Calu3 (cell line): ENCODE measurements around the gene SCN1B. TPM values are rescaled to one million over a fixed set of nuclear protein-coding genes. Genes with fewer than 3 reads are reported as not detected.

ENCODE experiments used
- BruUV-seq: library from RNA; stranded (reverse); fragments of 400-500 nt; replicated peaks from 2 replicates; lab custom pipeline; 2021; lab: Mats Ljungman, UMichigan
- CTCF ChIA-PET: fragments of 300-600 bp; sonication (Branson Sonifier 250); formaldehyde crosslinking; loops from one replicate; lab custom pipeline; 2022; ENCODE audit warnings: antibody characterized with exemption; lab: Charles Lee
- DNase-seq: peaks from one replicate; pipeline ENCODE4 v3.0.0; 2022
- H3K27ac Mint-ChIP-seq: one replicate; pipeline ENCODE4 v1.8.0; 2022; ENCODE audit warnings: mixed read lengths; ENCODE audit not compliant: unreplicated experiment
- H3K27me3 Mint-ChIP-seq: one replicate; pipeline ENCODE4 v1.8.0; 2022; ENCODE audit warnings: mixed read lengths; ENCODE audit not compliant: unreplicated experiment
- H3K36me3 Mint-ChIP-seq: one replicate; pipeline ENCODE4 v1.8.0; 2022; ENCODE audit warnings: mild to moderate bottlenecking, moderate library complexity, mixed read lengths; ENCODE audit not compliant: insufficient read depth, unreplicated experiment
- H3K4me1 Mint-ChIP-seq: one replicate; pipeline ENCODE4 v1.8.0; 2022; ENCODE audit warnings: mild to moderate bottlenecking, low read depth, mixed read lengths; ENCODE audit not compliant: unreplicated experiment
- H3K4me3 Mint-ChIP-seq: one replicate; pipeline ENCODE4 v1.8.0; 2022; ENCODE audit warnings: mild to moderate bottlenecking, low read depth, moderate library complexity, mixed read lengths; ENCODE audit not compliant: unreplicated experiment
- H3K9me3 Mint-ChIP-seq: one replicate; pipeline ENCODE4 v1.8.0; 2022; ENCODE audit warnings: low read depth, mixed read lengths; ENCODE audit not compliant: unreplicated experiment
- intact Hi-C: fragments of 100-400 bp; cut with micrococcal nuclease; formaldehyde crosslinking; loops from one replicate; pipeline ENCODE4 v1.10.0; 2022; ENCODE audit not compliant: unreplicated experiment
- total RNA-seq: library from RNA; stranded (reverse); gene quantifications from 2 replicates; pipeline ENCODE4 v1.2.3, GENCODE V29; 2022
- TF ChIP-seq, protein P1 (sequence below): fragments of 200-600 bp; IDR thresholded peaks from one replicate; pipeline ENCODE4 v1.8.0; 2022; ENCODE audit warnings: antibody characterized with exemption; ENCODE audit not compliant: unreplicated experiment

SCN1B gene
- total RNA-seq, 1 experiment from 2014 or later = 1.4 TPM

- CTCF ChIA-PET = no interaction called here
- intact Hi-C loops = no loop called here
- no peak overlapping the region for H3K27ac Mint-ChIP-seq
- peaks cover 9% of the 10 kb centered on the region for H3K4me1 Mint-ChIP-seq
- no peaks in the 10 kb centered on the region for H3K9me3 Mint-ChIP-seq
- H3K4me3 Mint-ChIP-seq = no peak overlapping the region
- TF ChIP-seq, protein P1, sequence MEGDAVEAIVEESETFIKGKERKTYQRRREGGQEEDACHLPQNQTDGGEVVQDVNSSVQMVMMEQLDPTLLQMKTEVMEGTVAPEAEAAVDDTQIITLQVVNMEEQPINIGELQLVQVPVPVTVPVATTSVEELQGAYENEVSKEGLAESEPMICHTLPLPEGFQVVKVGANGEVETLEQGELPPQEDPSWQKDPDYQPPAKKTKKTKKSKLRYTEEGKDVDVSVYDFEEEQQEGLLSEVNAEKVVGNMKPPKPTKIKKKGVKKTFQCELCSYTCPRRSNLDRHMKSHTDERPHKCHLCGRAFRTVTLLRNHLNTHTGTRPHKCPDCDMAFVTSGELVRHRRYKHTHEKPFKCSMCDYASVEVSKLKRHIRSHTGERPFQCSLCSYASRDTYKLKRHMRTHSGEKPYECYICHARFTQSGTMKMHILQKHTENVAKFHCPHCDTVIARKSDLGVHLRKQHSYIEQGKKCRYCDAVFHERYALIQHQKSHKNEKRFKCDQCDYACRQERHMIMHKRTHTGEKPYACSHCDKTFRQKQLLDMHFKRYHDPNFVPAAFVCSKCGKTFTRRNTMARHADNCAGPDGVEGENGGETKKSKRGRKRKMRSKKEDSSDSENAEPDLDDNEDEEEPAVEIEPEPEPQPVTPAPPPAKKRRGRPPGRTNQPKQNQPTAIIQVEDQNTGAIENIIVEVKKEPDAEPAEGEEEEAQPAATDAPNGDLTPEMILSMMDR = no peak
- no peaks in the 10 kb centered on the region for H3K36me3 Mint-ChIP-seq
- BruUV-seq = no TSS peak
- H3K27me3 Mint-ChIP-seq = no peaks in the 10 kb centered on the region
- no peak for DNase-seq
These were observed 21.5 kb downstream of the SCN1B start for GRCh38 chr19:35051796-35052195.

- TF ChIP-seq, protein P1 = no peak
- no TSS peak for BruUV-seq
- Mint-ChIP-seq H3K36me3 (no peaks in the 10 kb centered on the region), H3K27me3 (no peaks in the 10 kb centered on the region), H3K27ac (no peak overlapping the region), H3K4me3 (no peak overlapping the region), H3K4me1 (peaks cover 9% of the 10 kb centered on the region), H3K9me3 (no peaks in the 10 kb centered on the region)
- no peak for DNase-seq
- CTCF ChIA-PET = no interaction called here
- intact Hi-C loops = no loop called here
These were observed 22.4 kb downstream of the SCN1B start for GRCh38 chr19:35052599-35053190.

GRCh38 chr19:35053667-35054293, 23.5 kb downstream of the SCN1B start:
- intact Hi-C loops = no loop called here
- Mint-ChIP-seq H3K4me1 (peaks cover 9% of the 10 kb centered on the region), H3K4me3 (no peak overlapping the region), H3K27me3 (no peaks in the 10 kb centered on the region), H3K36me3 (no peaks in the 10 kb centered on the region), H3K27ac (no peak overlapping the region), H3K9me3 (no peaks in the 10 kb centered on the region)
- TF ChIP-seq, protein P1 = no peak
- CTCF ChIA-PET = no interaction called here
- BruUV-seq = no TSS peak
- no peak for DNase-seq

DNA sequence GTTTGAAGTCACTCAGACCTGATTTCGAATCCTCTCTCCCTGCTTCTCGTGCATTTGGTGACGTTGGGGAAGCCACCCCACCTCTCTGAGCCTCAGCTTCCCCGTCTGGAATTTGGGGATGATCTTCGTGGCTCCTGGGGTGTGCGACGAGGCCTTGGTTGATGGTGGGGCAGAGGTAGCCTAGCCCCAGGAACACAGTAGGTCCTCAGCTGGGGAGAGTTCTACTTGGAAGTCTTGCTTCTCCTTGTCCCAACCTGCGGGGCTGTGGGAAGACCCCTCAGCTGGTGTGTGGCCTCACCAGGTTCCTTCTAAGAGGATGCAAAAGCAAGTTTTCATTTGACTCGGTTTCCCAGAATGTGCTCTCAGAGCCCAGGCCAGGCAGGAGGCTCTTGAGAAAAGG, 24.4 kb downstream of the SCN1B start:
- intact Hi-C loops = loop anchor here (1.0 kb wide), 1 partner anchor 36 kb away; no protein-coding TSS in a partner anchor
- Mint-ChIP-seq H3K36me3 (no peaks in the 10 kb centered on the region), H3K4me3 (no peak overlapping the region), H3K27ac (no peak overlapping the region), H3K9me3 (no peaks in the 10 kb centered on the region), H3K27me3 (no peaks in the 10 kb centered on the region), H3K4me1 (peaks cover 9% of the 10 kb centered on the region)
- CTCF ChIA-PET = interaction anchor here (0.7 kb wide), 1 partner anchor 166 kb away, joined by 3 read pairs; no protein-coding TSS in a partner anchor
- no peak for DNase-seq
- TF ChIP-seq, protein P1 = no peak
- BruUV-seq = no TSS peak
